ENCODE data around the gene PLGRKT. TPM values are rescaled to one million over a fixed set of nuclear protein-coding genes. Genes with fewer than 3 reads are reported as not detected.
"Not testable (repeated sequence)": the region's sequence is repeated elsewhere in the genome, so short reads cannot be mapped to it uniquely, and the experiment has no call there.

PLGRKT gene
- polyA plus RNA-seq, 3 donors, result 4.6 to 19.7 (median 14.8) TPM

- Histone ChIP-seq H4K20me1 (ENCODE audit: insufficient read depth, low read length) (no peaks in the 10 kb centered on the region), H3K9me3 (replicated peaks in 1 of 2; ENCODE audit: control insufficient read depth in 1 of 2, insufficient read depth in 1 of 2, low read length in 2 of 2) (no peaks in the 10 kb centered on the region), H3K79me2 (ENCODE audit: insufficient read depth, low read length) (no peaks in the 10 kb centered on the region), H3K4me1 (ENCODE audit: control insufficient read depth in 1 of 2, insufficient read depth in 2 of 2, low read length in 2 of 2) (peaks cover 26 to 31% of the 10 kb centered on the region in 2 donors), H3K36me3 (replicated peaks in 1 of 2; ENCODE audit: control insufficient read depth in 1 of 2, insufficient read depth in 2 of 2, low read length in 2 of 2) (no peaks in the 10 kb centered on the region), H3K4me3 (replicated peaks in 1 of 3; ENCODE audit: low read depth in 2 of 3, low read length in 3 of 3) (peak overlapping the region in 1 of 3 experiments; percentile 24), H3K9ac (ENCODE audit: insufficient read depth, low read length, poor library complexity, severe bottlenecking) (no peak overlapping the region), H2AFZ (ENCODE audit: insufficient read depth, low read depth, low read length, poor library complexity, severe bottlenecking) (no peak overlapping the region), H3K27me3 (ENCODE audit: control insufficient read depth in 2 of 2, insufficient read depth in 2 of 2, low read length in 2 of 2) (no peaks in the 10 kb centered on the region), H3K4me2 (replicated peaks; ENCODE audit: extremely low read depth, low read length, poor library complexity, severe bottlenecking) (no peak overlapping the region), H3K27ac (ENCODE audit: low read depth in 1 of 2, low read length in 2 of 2) (no peak overlapping the region)
- peak in 1 of 3 donors; percentile 66 for DNase-seq
- no peak for TF ChIP-seq CTCF (IDR thresholded peaks at IDR 0.05)
- Mint-ChIP-seq H3K4me3 (no peak overlapping the region), H3K4me1 (peaks cover 31% of the 10 kb centered on the region), H3K36me3 (peaks cover 2 to 17% of the 10 kb centered on the region in 2 donors), H3K27me3 (ENCODE audit: low read depth in 3 of 3) (peaks cover 0 to 5% (median 0%) of the 10 kb centered on the region in 3 donors), H3K27ac (no peak overlapping the region), H3K9me3 (peaks cover 0 to 9% (median 0%) of the 10 kb centered on the region in 7 donors)
- intact Hi-C loops (cut with micrococcal nuclease), result no loop called here
- WGBS (ENCODE audit: insufficient coverage), result no CpG with 5 or more reads among the region's 1 CpG
Measured at GRCh38 chr9:5466005-5466404, 28.3 kb upstream of the PLGRKT start.

DNA sequence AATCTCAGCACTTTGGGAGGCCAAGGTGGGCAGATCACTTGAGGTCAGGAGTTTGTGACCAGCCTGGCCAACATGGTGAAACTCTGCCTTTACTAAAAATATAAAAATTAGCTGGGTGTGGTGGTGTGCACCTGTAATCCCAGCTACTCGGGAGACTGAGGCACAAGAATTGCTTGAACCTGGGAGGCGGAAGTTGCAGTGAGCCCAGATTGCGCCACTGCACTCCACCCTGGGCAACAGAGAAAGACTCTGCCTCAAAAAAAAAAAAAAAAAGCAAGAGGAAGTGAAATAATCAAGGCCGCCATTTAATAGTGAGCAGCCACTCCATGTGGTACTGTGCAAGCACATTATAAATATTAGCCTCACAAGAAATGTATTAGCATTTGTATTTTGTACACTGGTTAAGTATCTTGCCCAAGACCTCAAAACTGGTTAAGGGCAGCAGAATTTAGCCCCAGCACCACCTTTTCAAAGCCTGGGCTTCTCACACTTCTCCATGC, 27.2 kb upstream of the PLGRKT start:
- no CpG with 5 or more reads among the region's 4 CpGs for WGBS (ENCODE audit: insufficient coverage)
- H3K36me3 ChIP-seq (replicated peaks in 1 of 2; ENCODE audit: control insufficient read depth in 1 of 2, insufficient read depth in 2 of 2, low read length in 2 of 2); H3K9me3 ChIP-seq (replicated peaks in 1 of 2; ENCODE audit: control insufficient read depth in 1 of 2, insufficient read depth in 1 of 2, low read length in 2 of 2); H3K4me2 ChIP-seq (replicated peaks; ENCODE audit: extremely low read depth, low read length, poor library complexity, severe bottlenecking); H3K79me2 ChIP-seq (ENCODE audit: insufficient read depth, low read length); H3K9ac ChIP-seq (ENCODE audit: insufficient read depth, low read length, poor library complexity, severe bottlenecking); H4K20me1 ChIP-seq (ENCODE audit: insufficient read depth, low read length); H3K4me3 Mint-ChIP-seq; H3K9me3 Mint-ChIP-seq; H3K27ac ChIP-seq (ENCODE audit: low read depth in 1 of 2, low read length in 2 of 2); H3K27me3 Mint-ChIP-seq (ENCODE audit: low read depth in 3 of 3); intact Hi-C loops (cut with micrococcal nuclease); H3K27me3 ChIP-seq (ENCODE audit: control insufficient read depth in 2 of 2, insufficient read depth in 2 of 2, low read length in 2 of 2): not testable (repeated sequence)
- Mint-ChIP-seq H3K4me1 (peaks cover 39% of the 10 kb centered on the region), H3K27ac (peak overlapping the region in 4 of 7 donors; percentile 4 to 81 (median 24)), H3K36me3 (peaks cover 2 to 18% of the 10 kb centered on the region in 2 donors)
- DNase-seq, result peak in 2 of 3 donors; percentile 33 to 48
- Histone ChIP-seq H2AFZ (ENCODE audit: insufficient read depth, low read depth, low read length, poor library complexity, severe bottlenecking) (peak overlapping the region; percentile 33), H3K4me1 (ENCODE audit: control insufficient read depth in 1 of 2, insufficient read depth in 2 of 2, low read length in 2 of 2) (peaks cover 33 to 40% of the 10 kb centered on the region in 2 donors), H3K4me3 (replicated peaks in 1 of 3; ENCODE audit: low read depth in 2 of 3, low read length in 3 of 3) (peak overlapping the region in 1 of 3 experiments; percentile 24)
